ENCODE measurements around the gene KCNJ11.

Gene KCNJ11

GRCh38 chr11:17353821-17354600 is 34.4 kb downstream of the KCNJ11 start:
- no peak for DNase-seq

DNA sequence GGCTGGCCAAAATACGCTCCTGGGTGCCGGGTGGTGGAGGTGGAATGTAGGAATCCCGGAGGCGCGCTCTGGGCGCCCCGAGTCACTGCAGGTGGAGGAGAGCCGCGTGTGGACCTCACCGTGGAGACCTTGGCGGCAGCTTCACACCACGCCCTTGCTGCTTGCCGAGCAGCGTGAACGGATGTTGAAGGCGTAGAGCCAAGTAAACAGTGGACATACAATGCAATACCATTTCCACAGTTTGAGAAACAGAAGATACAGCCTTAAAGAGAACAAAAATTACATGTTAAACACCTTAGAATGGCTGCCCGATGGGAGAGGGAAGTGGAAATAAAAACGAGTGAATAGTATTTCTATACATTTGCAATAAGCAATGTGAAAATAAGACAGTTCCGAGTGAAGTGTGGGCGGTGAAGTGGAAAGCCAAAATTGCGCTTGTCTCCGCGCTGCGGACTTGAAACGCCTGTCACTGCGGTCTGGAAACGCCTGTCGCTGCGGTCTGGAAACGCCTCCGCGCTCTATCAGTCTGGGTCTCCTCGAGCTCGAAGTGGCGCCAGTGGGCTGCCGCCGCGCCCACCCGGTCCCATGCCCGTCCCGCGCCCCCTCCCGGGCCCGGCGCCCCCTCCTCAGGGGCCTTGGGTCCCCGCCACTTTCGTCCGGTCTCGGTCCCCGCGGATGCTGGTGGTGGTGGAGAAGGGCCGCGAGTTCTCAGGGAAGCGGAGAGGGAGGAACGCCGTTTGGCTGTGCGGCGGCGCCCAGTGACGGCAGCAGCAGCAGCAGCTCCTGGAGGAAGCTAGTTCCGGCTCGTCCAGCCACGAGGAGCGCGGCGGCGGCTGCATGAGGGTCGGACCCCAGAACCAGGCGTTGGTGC is 35.3 kb downstream of the KCNJ11 start:
- no peak for DNase-seq

DNA sequence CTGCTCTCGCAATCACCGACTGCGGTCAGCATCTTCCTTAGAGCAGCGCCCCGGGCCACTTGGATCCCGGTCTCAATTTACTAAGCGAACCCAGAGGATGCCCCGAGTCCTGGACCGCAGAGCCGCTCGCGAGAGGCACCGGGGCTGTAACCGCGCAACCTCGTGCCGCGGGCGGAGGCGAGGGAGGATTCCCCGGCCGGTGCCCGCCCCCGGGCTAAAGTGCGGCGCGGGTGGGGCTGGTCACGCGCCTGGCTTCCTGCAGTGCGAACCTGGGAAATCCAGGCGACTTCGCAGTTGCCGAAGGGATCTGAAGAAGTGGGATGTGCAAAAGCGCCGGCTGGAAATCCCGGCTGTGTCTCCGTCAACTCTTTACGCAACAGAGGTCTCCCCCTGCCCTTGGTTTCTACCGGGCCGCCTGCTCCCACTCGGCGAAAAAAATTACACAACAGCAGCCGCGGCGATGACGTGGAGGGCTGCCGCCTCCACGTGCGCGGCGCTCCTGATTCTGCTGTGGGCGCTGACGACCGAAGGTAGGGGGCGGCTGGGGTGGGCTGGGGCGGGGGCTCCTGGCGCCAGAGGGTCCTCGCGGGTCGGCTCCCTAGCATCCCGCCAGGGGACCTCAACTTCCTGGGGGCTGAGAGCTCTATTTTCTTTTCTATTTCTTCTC is 36.8 kb downstream of the KCNJ11 start, which contains the start of gene NCR3LG1:
TSS of gene NCR3LG1 (plus strand) at position 291 of the 667 bp plus-strand sequence. CDS start at position 461, 170 bp downstream.
- DNase-seq = no peak

- no peak for DNase-seq
These were observed 37.3 kb downstream of the KCNJ11 start for GRCh38 chr11:17351172-17351509.

DNA sequence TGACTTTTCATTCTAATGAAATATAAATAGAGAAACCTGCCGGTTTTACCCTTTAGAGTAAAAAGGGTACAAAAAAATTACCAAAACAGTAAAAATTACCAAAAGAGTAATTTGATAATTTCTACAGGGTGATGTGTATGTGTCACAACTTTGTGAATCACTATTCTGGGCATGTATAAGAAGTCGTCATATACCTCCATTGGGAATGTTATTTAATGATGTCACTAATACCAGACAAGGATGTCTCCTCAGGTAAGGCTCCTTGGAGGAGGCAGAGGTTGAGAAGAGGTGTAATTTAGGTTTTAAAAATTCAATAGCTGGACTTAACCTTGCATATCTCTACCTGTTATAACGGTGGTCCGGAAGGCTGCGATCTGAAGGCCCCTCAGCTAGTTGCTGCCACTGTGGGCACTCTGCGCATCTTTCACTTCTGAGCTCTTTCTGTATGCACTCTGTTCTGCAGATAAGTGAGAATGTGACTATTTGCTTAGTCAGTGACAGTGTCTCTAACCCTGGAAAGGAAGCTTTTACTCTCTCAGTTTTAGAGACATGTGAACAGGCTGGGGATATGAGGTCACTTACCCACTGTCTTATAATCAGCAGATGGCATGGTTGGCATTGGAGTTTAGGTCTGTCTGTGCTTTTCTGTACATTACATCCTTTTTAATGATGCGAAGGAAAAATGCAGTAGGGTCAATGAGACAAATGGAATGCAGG is 37.8 kb downstream of the KCNJ11 start:
- no peak for DNase-seq

GRCh38 chr11:17347676-17348075 is 40.8 kb downstream of the KCNJ11 start:
- no peak for DNase-seq

- no peak for DNase-seq
These were observed 44.6 kb downstream of the KCNJ11 start for GRCh38 chr11:17343907-17344306.

DNA sequence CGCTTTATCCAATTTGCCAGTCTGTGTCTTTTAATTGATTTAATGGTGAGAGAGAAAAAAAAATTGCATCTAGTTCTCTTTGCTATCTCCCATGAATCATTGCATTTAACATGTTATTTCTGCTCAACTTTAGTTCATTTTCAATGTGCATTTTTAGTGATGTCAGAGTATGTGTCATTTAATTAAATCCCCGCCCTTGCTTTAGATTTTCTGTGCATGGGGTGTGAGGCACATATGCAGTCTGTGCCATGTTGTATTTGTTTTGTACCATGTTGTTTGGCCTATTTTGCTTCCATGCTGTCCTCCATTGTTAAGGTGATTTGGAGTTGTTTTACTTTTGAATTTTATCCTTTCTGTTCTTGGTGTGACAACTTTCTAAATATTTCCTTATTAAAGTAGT is 45.2 kb downstream of the KCNJ11 start:
- no peak for DNase-seq

Data from cortex of kidney (tissue), 1 donor.